SK-N-MC (cell line): ENCODE measurements around the gene OVOL2.

Experiments
- EZH2 ChIP-seq: fragments of 200-600 bp; sonication (generic); IDR thresholded peaks from one replicate; pipeline ENCODE4 v1.6.1; 2017; ENCODE audit warnings: antibody characterized with exemption
- POLR2AphosphoS5 ChIP-seq: IDR thresholded peaks from 2 replicates; pipeline ENCODE4 v1.6.1; 2012; ENCODE audit warnings: mild to moderate bottlenecking, low read depth, low read length, borderline replicate concordance

DNA sequence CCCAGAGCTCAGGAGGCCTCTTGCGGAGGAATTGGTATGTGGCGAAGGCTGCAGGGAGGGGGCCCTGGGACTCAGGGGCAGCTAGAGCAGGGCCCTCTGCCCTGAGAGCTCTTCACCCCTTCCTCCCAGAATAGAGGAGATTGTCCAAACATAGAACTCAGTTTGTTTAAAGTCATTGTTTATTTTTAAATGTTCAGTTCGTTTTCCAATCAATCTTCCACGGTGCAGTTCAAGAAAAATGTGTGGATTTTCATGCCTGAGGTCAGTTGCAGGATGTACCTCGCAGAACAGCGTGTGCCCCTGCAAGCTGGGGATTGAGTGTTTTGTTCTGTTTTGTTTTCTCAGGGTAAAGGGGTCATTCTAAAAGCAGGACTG lies 51.7 kb downstream of the OVOL2 start:
- TF ChIP-seq EZH2 (no peak), POLR2AphosphoS5 (no peak)
